ENCODE results near the gene MTMR10. TPM values are rescaled to one million over a fixed set of nuclear protein-coding genes. Genes with fewer than 3 reads are reported as not detected.

Gene MTMR10
- total RNA-seq, 2 donors from 2014 or later, result 12.4 to 16.2 TPM

DNA sequence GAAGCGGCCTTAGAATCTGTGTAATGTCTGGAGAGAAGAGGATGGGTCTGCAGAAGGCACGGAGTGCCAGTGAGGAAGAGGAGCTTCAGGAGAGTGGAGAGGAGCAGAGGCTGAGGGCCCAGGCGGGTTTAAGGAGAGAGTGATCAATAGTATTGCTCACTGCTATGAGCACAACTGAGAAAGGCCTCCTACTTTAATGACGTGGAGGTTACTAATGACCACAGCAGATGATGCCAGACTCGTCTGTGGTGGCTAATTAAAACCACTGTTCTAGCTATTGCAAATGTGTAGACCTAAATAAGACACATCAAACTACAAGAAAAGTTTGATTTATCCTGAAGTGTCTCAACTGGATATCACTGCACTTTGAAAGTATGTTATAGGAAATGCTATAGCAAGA, 33.2 kb downstream of the MTMR10 start:
- no peaks in the 10 kb centered on the region for H3K4me1 Mint-ChIP-seq
- H3K36me3 Mint-ChIP-seq (ENCODE audit: low read depth), result peaks cover 50% of the 10 kb centered on the region
- H3K9me3 ChIP-seq (ENCODE audit: control insufficient read depth, low read length), result no peaks in the 10 kb centered on the region
- no peak overlapping the region for H3K4me3 Mint-ChIP-seq
- TF ChIP-seq, protein P1, sequence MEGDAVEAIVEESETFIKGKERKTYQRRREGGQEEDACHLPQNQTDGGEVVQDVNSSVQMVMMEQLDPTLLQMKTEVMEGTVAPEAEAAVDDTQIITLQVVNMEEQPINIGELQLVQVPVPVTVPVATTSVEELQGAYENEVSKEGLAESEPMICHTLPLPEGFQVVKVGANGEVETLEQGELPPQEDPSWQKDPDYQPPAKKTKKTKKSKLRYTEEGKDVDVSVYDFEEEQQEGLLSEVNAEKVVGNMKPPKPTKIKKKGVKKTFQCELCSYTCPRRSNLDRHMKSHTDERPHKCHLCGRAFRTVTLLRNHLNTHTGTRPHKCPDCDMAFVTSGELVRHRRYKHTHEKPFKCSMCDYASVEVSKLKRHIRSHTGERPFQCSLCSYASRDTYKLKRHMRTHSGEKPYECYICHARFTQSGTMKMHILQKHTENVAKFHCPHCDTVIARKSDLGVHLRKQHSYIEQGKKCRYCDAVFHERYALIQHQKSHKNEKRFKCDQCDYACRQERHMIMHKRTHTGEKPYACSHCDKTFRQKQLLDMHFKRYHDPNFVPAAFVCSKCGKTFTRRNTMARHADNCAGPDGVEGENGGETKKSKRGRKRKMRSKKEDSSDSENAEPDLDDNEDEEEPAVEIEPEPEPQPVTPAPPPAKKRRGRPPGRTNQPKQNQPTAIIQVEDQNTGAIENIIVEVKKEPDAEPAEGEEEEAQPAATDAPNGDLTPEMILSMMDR (conservative IDR thresholded peaks at IDR 0.05), result no peak
- no peaks in the 10 kb centered on the region for H3K9me3 Mint-ChIP-seq
- H3K4me1 ChIP-seq (ENCODE audit: control insufficient read depth, insufficient read depth, low read length), result no peaks in the 10 kb centered on the region
- no peak overlapping the region for H3K27ac Mint-ChIP-seq
- peaks cover 58% of the 10 kb centered on the region for H3K36me3 ChIP-seq (ENCODE audit: control insufficient read depth, insufficient read depth, low read length)
- no peaks in the 10 kb centered on the region for H3K27me3 ChIP-seq (ENCODE audit: control insufficient read depth, insufficient read depth, low read length, poor library complexity, severe bottlenecking)
- H3K9ac ChIP-seq (ENCODE audit: extremely low read depth, low read length, poor library complexity, severe bottlenecking), result no peak overlapping the region
- 94 to 98% methylated on average over 4 to 5 of the region's 5 CpGs for WGBS, 2 experiments (ENCODE audit: insufficient coverage in 1 of 2, insufficient read length in 1 of 2)
- no peaks in the 10 kb centered on the region for H3K27me3 Mint-ChIP-seq (ENCODE audit: insufficient read depth)
- no peak overlapping the region for H3K4me3 ChIP-seq (ENCODE audit: low read length)
- no peak overlapping the region for H3K27ac ChIP-seq (ENCODE audit: low read depth, low read length)
- no peak for DNase-seq

DNA sequence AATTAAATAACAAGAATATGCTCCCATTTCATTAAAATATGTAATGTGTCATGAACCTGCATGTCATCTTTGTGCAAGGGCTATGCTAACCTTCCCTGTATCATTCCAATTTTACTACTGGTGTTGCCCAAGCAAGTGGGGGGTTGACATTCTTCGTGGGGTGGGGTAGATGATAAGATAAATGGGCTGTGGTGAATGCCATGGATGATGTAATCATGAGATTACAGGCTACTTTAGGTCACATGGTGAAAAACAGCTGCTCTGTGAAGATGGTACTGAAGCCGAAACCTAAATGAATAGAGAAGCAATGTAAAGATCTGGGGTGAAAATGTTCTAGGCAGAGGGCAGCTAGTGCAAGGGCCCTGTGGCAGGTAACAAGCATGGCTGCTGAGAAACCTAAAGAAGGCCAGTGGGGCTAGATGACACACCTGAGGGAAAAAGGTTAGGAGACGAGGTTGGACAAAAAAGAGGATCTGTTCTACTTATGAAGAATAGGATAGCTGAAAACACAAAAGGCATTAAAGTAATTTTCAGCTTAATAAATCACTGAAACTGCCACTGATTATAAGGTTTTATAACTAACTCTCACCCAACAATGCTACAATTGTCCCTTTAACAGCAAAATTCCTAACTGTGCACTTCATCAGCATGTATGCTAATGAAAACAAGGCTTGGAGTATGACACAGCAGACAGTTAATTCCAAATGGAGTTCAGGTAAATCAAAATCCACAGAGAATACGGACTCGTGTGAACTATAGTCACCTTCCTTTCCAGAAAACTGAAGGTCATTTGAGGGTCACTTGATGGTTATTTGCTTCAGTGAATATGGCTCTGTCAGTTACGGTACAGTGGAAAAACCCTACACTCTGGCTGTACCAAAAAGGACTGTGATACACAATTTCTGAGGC, 35.0 kb downstream of the MTMR10 start:
- H3K9ac ChIP-seq (ENCODE audit: extremely low read depth, low read length, poor library complexity, severe bottlenecking), result no peak overlapping the region
- H3K4me3 ChIP-seq (ENCODE audit: low read length), result no peak overlapping the region
- no peak overlapping the region for H3K4me3 Mint-ChIP-seq
- no peaks in the 10 kb centered on the region for H3K4me1 ChIP-seq (ENCODE audit: control insufficient read depth, insufficient read depth, low read length)
- no peaks in the 10 kb centered on the region for H3K27me3 ChIP-seq (ENCODE audit: control insufficient read depth, insufficient read depth, low read length, poor library complexity, severe bottlenecking)
- no peak for DNase-seq
- TF ChIP-seq, protein P1 (conservative IDR thresholded peaks at IDR 0.05), result no peak
- no peaks in the 10 kb centered on the region for H3K4me1 Mint-ChIP-seq
- no peaks in the 10 kb centered on the region for H3K9me3 ChIP-seq (ENCODE audit: control insufficient read depth, low read length)
- H3K36me3 Mint-ChIP-seq (ENCODE audit: low read depth), result peaks cover 67% of the 10 kb centered on the region
- H3K36me3 ChIP-seq (ENCODE audit: control insufficient read depth, insufficient read depth, low read length), result peaks cover 72% of the 10 kb centered on the region
- no peaks in the 10 kb centered on the region for H3K27me3 Mint-ChIP-seq (ENCODE audit: insufficient read depth)
- 91 to 95% methylated on average over 3 to 6 of the region's 6 CpGs for WGBS, 2 experiments (ENCODE audit: insufficient coverage in 1 of 2, insufficient read length in 1 of 2)
- H3K27ac Mint-ChIP-seq, result peak overlapping the region; percentile 15
- no peak overlapping the region for H3K27ac ChIP-seq (ENCODE audit: low read depth, low read length)
- no peaks in the 10 kb centered on the region for H3K9me3 Mint-ChIP-seq

DNA sequence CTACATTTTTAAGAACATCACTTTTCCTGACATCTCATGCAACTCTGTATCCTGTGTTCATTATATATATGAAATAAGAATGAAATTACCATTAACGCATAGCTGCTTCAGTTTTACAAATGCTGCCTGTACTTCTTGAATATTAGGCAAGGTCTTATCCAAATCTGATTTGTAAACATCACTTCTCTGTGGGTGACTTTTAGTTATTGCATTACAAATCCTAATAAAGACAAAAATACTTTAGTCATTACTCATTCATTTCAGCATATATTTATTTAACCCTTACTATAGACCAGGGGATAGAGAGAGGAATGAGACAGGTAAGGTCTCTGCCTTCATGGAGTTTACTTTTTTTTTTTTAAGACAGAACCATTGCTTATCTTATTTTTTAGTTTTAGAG, 36.8 kb downstream of the MTMR10 start:
- no peaks in the 10 kb centered on the region for H3K4me1 Mint-ChIP-seq
- TF ChIP-seq, protein P1 (conservative IDR thresholded peaks at IDR 0.05), result no peak
- H3K27me3 Mint-ChIP-seq (ENCODE audit: insufficient read depth), result no peaks in the 10 kb centered on the region
- H3K27ac Mint-ChIP-seq, result no peak overlapping the region
- Histone ChIP-seq H3K9ac (ENCODE audit: extremely low read depth, low read length, poor library complexity, severe bottlenecking) (no peak overlapping the region), H3K27ac (ENCODE audit: low read depth, low read length) (no peak overlapping the region), H3K9me3 (ENCODE audit: control insufficient read depth, low read length) (peaks cover 10% of the 10 kb centered on the region), H3K4me1 (ENCODE audit: control insufficient read depth, insufficient read depth, low read length) (no peaks in the 10 kb centered on the region), H3K4me3 (ENCODE audit: low read length) (no peak overlapping the region), H3K27me3 (ENCODE audit: control insufficient read depth, insufficient read depth, low read length, poor library complexity, severe bottlenecking) (no peaks in the 10 kb centered on the region), H3K36me3 (ENCODE audit: control insufficient read depth, insufficient read depth, low read length) (peaks cover 81% of the 10 kb centered on the region)
- no peak overlapping the region for H3K4me3 Mint-ChIP-seq
- H3K36me3 Mint-ChIP-seq (ENCODE audit: low read depth), result peaks cover 78% of the 10 kb centered on the region
- no peak for DNase-seq
- H3K9me3 Mint-ChIP-seq, result no peaks in the 10 kb centered on the region
- WGBS, 2 experiments (ENCODE audit: insufficient coverage in 1 of 2, insufficient read length in 1 of 2), result 100% methylated on average over 1 of the region's 1 CpG; no CpG with 5 or more reads in 1 of the 2 experiments
